Measurements from ENCODE around the gene UBE3D.

GRCh38 chr6:82893889-82894652, 171.6 kb downstream of the UBE3D start:
- TF ChIP-seq EZH2 (IDR thresholded peaks at IDR 0.05) = no peak
- TF ChIP-seq POLR2AphosphoS5 (IDR thresholded peaks at IDR 0.05; ENCODE audit: borderline replicate concordance, low read depth, low read length) = no peak
- TF ChIP-seq FOXP2 (optimal IDR thresholded peaks at IDR 0.05; ENCODE audit: control extremely low read depth, extremely low read length, insufficient read depth) = no peak
